Nephron progenitor cell (in vitro differentiated cells): ENCODE results near the gene CEP57.

ENCODE experiments used
- DNase-seq: peaks from one replicate; pipeline ENCODE4 v3.0.0; 2021
- H3K27ac Mint-ChIP-seq: 2 replicates; pipeline ENCODE4 v1.8.0; 2021; ENCODE audit warnings: mild to moderate bottlenecking, moderate library complexity, mixed read lengths
- H3K27me3 Mint-ChIP-seq: 2 replicates; pipeline ENCODE4 v1.8.0; 2021; ENCODE audit warnings: mild to moderate bottlenecking, low read depth, mixed read lengths; ENCODE audit not compliant: poor library complexity
- H3K36me3 Mint-ChIP-seq: 2 replicates; pipeline ENCODE4 v1.8.0; 2021; ENCODE audit warnings: low read depth, mixed read lengths
- H3K4me1 Mint-ChIP-seq: 2 replicates; pipeline ENCODE4 v1.8.0; 2021; ENCODE audit warnings: mixed read lengths
- H3K4me3 Mint-ChIP-seq: 2 replicates; pipeline ENCODE4 v1.8.0; 2021; ENCODE audit warnings: mild to moderate bottlenecking, moderate library complexity, mixed read lengths
- H3K9me3 Mint-ChIP-seq: 2 replicates; pipeline ENCODE4 v1.8.0; 2021; ENCODE audit warnings: mild to moderate bottlenecking, moderate library complexity, mixed read lengths
- CTCF ChIP-seq: fragments of 200-600 bp; sonication (generic); IDR thresholded peaks from 2 replicates; pipeline ENCODE4 v1.5.0; 2021; ENCODE audit warnings: antibody characterized with exemption

The CEP57 gene

DNA sequence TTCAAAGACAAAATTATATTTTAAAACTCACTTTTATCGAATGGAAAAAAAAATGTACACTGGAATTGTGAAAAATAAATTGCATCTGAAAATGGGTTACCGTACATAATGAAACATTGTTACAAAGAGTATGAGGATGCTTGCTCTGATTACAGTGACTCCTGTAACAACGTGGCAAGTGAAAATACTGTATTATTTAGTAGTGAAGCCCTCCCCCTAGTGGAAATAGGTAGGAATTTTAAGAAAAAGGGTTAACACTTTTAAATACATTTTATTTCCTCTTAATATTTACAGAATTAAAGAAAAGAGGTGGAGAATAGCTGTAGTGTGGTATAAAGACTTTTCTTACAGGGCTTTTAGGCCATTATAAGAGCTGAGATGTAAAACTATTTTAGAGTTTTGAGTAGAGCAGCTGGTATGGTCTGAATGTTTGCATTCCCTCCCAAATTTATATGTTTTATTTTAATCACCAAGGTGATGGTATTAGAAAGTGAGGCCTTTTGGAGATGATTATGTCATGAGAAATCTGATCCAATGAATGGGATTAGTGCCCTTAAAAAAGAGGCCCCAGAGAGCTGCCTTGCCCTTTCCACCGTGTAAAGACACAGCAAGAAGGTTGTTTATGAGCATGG is 25.9 kb upstream of the CEP57 start:
- H3K4me1 Mint-ChIP-seq, result no peaks in the 10 kb centered on the region

DNA sequence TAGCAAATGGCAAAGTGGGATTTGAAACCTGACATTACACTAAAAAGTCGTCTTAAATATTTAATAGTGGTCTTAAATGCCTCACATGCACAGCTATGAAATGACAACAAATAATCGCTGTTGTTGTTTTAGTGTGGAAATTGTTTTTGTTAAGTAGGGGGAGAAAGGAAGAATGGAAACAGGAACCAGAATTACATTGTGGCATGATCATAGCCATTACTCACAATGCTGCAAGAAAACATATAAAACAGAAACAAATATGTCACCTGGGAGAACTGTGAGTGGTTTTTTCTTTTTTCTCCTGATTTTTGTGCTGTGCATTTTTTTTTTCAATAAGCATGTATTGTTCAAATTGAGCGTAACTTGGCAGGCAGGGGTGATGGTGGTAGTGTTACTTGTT is 23.6 kb upstream of the CEP57 start:
- Mint-ChIP-seq H3K36me3 (peaks cover 6% of the 10 kb centered on the region), H3K27me3 (no peaks in the 10 kb centered on the region), H3K4me1 (no peaks in the 10 kb centered on the region), H3K27ac (no peak overlapping the region), H3K4me3 (no peak overlapping the region), H3K9me3 (no peaks in the 10 kb centered on the region)
- TF ChIP-seq CTCF, result no peak
- DNase-seq, result no peak

More for the DNA sequence above, 25.9 kb upstream of the CEP57 start:
- no peak overlapping the region for H3K4me3 Mint-ChIP-seq
- H3K36me3 Mint-ChIP-seq, result no peaks in the 10 kb centered on the region
- peak; percentile 76 for TF ChIP-seq CTCF
- no peaks in the 10 kb centered on the region for H3K27me3 Mint-ChIP-seq
- no peaks in the 10 kb centered on the region for H3K9me3 Mint-ChIP-seq
- no peak for DNase-seq
- no peak overlapping the region for H3K27ac Mint-ChIP-seq

- H3K36me3 Mint-ChIP-seq, result peaks cover 7% of the 10 kb centered on the region
- TF ChIP-seq CTCF, result no peak
- H3K27ac Mint-ChIP-seq, result no peak overlapping the region
- no peaks in the 10 kb centered on the region for H3K9me3 Mint-ChIP-seq
- H3K4me3 Mint-ChIP-seq, result no peak overlapping the region
- H3K4me1 Mint-ChIP-seq, result no peaks in the 10 kb centered on the region
- H3K27me3 Mint-ChIP-seq, result no peaks in the 10 kb centered on the region
- no peak for DNase-seq
Measured at GRCh38 chr11:95767498-95767897, 22.8 kb upstream of the CEP57 start.

- Mint-ChIP-seq H3K4me1 (no peaks in the 10 kb centered on the region), H3K27ac (no peak overlapping the region), H3K4me3 (no peak overlapping the region), H3K36me3 (peaks cover 13% of the 10 kb centered on the region), H3K27me3 (no peaks in the 10 kb centered on the region), H3K9me3 (no peaks in the 10 kb centered on the region)
- DNase-seq, result no peak
- no peak for TF ChIP-seq CTCF
Measured at GRCh38 chr11:95768521-95768920, 21.8 kb upstream of the CEP57 start.

DNA sequence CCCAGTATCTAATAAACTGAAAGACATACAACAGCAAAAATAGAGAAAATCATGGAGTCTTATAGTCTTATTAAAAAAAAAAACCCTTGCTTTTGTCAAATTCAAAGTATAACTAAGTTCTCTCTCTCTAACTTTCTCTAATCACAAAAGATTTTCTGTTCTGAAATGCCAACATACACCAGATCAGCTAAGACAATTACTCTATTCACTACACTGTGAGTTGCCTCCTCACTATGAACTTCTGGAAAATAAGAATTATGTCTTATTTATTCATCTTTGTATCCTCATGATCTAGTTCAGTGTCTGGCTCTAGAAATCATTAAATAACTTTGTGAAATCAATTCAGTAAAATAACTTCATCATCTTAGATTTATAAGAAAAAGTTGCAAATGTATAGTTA is 13.4 kb upstream of the CEP57 start:
- Mint-ChIP-seq H3K9me3 (no peaks in the 10 kb centered on the region), H3K27ac (no peak overlapping the region), H3K36me3 (peaks cover 64% of the 10 kb centered on the region), H3K4me1 (no peaks in the 10 kb centered on the region), H3K4me3 (no peak overlapping the region), H3K27me3 (no peaks in the 10 kb centered on the region)
- TF ChIP-seq CTCF, result no peak
- no peak for DNase-seq

DNA sequence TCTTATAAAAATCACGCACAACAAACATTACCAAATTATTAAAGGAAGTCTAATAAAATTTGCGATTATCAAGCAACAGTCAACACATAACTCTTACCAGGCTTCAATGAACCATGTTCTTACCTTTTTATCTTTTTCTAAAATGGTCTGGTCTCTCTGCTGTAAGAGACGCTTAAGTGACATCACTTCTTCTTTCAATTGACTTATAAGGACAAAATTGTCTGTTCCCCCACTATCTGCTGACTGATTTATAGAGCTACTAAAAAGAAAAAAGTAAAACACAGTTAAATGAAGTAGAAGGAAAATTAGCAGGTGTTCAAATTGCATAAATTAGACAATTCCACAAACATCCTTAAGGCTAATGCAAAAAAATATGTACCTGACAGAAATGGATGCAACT is 11.6 kb upstream of the CEP57 start:
- Mint-ChIP-seq H3K36me3 (peaks cover 70% of the 10 kb centered on the region), H3K27me3 (no peaks in the 10 kb centered on the region), H3K4me3 (no peak overlapping the region), H3K9me3 (no peaks in the 10 kb centered on the region), H3K27ac (no peak overlapping the region), H3K4me1 (no peaks in the 10 kb centered on the region)
- no peak for TF ChIP-seq CTCF
- DNase-seq, result no peak
